ENCODE results near the gene CX3CR1.
A peak's percentile ranks its signal among the peaks of the same experiment; 100 is the strongest.

Gene CX3CR1

DNA sequence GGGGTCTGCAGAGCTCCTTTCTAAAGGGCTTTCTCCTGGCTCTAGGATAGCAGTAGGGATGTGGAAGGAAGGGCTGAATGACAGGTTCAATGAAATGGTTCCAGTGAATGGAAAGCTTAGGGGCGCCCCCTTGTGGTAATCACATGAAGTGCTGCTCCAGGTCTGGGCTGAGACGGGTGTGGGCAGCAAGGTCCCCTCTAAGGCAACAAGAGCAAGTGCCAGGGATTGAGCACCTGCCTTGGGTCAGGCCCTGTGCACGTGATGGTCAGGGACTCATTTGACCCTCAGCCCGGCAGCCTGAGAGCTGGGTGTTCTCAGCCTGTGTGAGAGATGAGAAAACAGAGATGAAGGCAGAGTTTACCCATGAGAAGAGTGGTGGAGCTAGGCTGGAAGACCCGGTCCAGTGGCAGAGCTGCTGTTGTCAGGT, 12.1 kb upstream of the CX3CR1 start:
- peak; percentile 68 for DNase-seq (ENCODE audit: low spot score)

DNA sequence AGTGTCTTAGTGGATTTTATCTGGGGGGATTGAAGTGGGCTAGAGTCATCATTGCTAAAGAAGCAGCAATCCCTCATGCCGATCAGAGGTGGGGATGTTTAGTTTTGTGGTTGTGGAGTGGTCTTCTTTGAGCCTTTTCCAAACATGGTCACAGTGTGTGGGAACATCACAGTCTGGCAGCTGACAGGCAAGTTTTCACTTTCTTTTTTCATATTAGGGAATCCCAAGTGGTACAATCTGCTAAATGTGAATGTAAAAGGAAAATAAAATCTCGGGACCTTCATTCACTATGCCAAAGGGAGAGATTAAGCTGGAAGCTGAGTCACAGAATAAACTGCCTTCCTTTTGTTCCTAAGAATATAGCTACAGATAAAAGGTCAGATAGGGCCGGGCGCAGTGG, 10.4 kb upstream of the CX3CR1 start:
- no peak for DNase-seq (ENCODE audit: low spot score)

DNA sequence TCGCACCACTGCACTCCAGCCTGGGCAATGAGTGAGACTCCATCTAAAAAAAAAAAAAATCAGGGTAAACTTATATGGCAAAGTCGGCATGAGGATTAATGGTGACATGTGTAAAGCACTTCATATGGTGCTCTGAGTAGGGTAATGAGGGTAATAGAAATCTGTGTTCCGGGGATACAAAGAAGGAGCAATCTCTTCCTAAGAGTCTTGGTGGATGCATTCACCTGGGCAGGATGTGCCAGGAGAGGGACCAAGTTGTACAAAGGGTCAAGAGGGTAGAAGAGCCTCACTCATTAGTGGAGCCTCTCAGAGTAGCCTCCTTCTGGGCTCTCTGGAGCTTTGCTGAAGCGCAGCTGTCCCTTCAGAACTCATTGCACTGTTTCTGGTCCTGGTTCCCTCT, 9.3 kb upstream of the CX3CR1 start:
- no peak for DNase-seq (ENCODE audit: low spot score)

DNA sequence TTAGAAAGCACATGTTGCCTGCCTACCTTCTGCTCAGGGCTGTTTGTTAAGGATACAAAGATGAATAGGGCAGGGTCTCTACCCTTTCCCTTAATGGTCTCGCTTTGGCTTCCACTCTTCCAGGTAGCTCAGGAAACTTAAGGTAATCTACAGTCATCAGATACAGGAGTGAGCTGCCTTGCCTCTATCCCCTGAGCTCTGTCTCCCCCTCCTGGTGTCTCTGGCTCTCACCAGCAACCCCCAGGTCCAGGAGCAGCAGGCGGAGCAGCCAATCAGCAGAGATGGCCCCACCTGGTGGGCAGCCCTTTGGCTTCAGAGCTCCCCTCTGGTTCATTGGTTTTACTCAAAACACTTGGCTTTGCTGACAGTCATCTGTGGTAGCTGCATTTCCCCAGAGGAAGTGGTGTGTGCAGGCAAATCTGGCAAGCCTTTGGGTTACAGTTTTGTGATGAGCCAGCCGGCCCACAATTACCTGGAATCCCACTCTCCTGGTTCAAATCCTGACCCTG, 8.5 kb upstream of the CX3CR1 start:
- peak; percentile 88 for DNase-seq (ENCODE audit: low spot score)

DNA sequence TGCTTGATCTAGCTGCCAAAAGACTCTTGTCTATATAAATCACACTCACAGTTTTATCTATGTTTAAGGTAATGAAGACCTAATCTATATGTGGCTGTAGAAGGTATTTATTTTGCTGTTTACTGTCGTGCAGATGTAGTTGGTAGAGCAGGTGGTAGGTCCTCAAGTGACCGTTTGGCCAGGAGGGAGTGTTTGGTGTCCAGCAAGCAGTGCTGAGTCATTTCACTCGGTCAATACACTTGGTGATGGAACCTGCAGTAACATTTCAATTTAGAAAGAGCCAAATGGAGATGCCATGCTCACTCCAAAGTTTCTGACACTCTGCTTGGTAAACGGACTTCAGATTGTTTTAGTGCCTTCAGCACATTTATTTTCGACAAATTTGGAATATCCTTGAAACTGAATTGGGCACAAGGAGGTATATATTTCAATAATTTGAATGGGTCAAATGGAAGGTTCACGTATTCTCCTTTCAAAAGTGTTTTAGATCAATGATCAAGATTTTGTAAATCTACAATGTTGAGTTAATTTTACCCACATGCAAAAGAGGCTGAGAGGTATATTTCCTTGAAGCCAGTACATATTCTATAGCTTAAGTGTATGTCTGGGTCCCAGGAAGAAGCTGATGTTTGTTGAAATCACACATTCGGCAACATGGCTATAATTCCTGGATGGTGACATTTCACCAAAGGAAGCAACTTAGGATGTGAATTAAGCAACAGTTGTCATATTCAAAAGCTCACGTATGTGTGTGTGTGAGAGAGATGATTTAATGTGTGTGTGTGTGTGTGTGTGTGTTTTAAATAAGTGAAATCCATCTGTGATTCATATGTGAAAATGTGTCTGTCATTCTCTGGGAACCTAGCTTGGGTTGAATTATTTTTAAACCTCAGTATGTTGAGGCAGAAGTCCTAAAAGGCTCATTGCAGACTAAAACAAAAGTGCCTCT, 7.7 kb upstream of the CX3CR1 start:
- DNase-seq (ENCODE audit: low spot score) = no peak

DNA sequence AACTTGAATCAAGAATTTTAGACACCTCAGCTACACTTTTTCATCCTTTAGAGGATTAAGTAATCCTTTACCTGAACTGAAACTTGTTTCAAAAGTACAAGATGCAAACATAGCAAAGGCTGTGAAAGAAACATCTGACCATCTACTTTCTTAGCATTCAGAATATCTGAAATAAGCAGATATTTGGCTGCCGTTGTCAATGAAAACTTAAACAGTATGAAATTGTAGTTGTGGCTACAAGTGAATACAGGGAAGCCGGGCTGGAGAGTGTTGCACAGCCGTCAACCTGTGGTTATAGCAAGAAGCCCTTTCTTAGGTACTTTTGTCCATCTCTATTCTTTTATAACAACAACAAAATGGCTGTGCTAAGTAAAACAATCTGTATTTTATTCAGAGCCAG, 6.9 kb upstream of the CX3CR1 start:
- DNase-seq (ENCODE audit: low spot score) = no peak

DNA sequence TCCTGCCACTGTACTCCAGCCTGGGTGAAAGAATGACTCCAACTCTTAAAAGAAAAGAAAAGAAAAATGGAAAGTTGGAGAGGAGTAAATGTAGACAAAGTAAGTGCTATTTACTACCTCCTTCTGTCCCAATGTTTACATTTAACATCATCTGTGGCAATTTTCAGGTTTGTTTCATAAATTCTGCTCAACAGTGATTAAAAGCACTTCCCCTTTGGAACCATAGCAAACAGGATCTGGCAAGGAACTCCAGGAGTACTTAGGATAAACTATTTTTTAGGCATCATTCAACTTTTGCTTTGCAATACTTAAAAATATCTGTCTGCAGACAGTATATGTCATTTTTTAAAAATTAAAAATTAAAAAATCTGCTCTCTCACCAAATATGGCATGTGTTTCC, 5.5 kb upstream of the CX3CR1 start:
- DNase-seq (ENCODE audit: low spot score) = no peak

DNA sequence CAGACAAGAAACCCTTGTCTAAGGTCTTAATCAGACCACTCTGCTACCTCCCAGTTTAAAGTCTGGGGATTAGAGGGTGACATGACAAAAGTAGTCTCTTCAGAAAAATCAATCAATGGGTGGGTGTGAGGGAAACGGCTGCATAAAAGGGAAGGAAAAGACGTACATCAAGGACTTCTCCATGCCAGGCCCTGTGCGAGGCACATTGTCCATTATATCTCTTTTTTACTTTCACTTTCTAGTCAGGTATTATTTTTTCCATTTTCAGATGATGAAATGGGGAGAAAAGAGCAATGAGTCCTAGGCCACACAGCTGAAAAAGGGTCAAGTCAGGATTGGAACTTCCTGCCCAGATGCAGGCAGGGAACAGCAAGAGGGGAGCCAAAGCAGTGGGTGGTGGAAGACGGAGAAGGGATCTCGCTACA, 4.6 kb upstream of the CX3CR1 start:
- no peak for DNase-seq (ENCODE audit: low spot score)

DNA sequence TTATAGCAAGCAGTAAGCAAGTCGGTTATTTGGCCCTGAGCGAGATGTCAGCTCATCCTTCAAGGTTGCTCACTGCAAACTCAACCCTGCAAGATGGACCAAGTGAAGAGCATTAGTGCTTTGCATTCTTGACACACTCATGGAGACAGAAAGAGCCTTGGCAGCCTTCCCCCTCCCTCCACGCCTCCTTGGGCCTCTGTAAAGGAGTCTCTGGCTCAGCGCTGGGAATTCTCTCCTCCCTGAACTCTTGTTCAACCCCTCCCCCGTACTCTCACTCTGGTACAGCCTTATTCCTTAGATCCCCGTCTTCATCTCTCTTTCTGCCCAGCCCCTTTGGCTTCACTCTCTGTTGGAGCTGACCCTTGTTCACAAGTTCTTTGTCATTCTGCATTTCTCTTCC, 2.2 kb upstream of the CX3CR1 start:
- DNase-seq (ENCODE audit: low spot score) = no peak

DNA sequence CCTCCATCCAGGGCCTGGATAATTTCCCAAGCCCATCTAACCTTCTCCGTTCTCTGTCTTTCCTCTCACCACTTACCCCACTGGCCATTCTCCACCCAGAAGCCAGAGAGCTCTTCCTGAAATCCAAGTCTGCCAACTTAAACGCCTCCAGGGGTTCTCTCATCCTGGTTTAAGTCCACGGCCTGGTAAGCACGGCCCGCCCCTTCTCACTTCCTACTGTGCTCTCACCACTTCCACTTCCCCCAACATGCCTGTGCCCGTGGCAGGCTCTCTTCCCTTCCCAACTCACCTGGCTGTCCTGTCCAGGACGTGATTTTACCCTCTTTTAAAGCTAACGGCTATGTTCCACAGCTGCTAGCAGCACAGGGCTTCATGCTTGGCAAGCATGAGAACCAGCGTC, 1.7 kb upstream of the CX3CR1 start:
- no peak for DNase-seq (ENCODE audit: low spot score)

DNA sequence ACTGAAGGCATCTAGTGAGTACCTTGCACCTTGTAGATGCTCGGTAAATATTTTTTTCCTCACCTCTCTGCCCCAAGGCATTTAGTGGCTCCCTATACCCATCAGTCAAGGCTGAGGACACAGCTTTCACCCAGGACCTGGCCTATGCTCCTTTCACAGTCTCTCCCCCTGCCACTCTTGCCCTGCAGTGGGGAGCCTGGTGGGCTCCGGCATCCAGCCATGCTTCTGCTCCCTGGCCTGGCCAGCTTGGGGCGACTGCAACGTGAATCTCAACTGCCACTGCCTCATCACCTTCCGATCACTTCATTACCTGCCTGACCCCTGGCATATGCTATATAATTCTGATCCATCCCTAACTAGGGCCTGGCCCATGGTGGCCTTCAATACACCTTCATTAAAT, 735 bp upstream of the CX3CR1 start:
- no peak for DNase-seq (ENCODE audit: low spot score)

DNA sequence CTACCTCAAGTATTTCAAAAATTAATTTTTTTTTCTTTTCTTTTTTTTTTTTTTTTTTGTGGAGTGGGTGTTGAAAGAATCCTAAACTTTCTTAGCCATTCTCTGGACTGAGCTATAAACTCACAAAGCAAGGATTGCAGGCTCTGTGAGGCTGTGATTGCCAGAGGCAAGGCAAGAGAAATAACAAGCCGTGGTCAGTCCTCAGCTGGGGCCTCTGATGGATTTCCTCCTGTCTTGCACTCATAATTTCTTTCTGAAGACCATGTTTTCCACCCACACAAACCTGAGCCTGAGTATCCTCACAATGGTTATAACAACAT, 1.3 kb downstream of the CX3CR1 start:
- DNase-seq (ENCODE audit: low spot score) = no peak

DNA sequence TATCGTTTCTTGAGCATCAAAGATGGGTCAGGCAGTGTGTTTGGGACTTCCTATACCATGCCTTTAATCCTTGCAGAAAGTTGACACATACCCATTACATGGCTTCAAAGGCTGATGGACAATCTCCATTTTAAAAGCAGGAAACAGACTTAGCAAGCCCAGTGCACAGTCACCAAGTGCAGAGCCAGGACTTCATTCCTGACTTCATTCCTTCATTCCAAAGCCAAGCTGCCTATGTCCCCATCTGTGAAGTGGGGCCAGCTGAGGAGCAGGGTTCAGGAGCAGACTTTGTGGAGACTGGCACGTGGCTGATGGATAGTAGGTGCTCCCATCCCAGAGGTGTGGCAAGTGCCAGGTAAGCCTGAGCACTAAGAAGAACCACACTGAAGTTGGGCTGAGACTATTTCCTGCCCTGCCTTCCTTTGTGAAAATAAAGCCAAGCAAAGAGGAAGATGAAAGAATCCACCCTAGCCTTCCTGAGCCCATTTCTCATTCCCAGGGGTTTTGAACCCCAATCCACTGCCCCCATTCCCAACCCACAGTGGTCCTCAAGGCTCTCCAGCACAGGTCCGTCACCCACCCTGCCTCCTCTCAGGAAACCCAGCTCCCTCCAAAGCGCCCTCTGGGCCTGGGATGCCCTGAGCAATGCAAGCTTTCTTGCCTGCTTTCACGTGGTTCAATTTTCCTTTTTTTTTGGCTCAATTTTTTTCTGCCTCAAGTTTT, 1.8 kb downstream of the CX3CR1 start:
- DNase-seq (ENCODE audit: low spot score) = no peak

DNA sequence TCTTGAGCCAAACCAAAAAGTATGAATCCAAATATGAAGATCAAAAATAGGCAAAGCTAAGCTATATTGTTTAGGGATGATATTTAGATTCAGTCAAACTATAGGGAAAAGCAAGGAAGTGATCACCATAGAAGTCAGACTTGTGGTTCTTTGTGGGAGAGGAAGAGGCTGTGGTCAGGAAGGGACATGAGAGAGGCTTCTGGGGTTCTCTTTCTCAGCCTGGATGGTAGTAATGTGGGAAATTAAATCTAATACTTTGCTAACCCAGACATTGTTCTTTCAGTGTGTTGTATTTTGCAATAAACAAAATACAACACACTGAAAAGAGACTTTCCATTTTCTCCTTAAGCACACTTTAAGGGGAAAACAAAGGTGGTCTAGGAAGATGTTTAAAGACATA, 3.1 kb downstream of the CX3CR1 start:
- DNase-seq (ENCODE audit: low spot score) = no peak

DNA sequence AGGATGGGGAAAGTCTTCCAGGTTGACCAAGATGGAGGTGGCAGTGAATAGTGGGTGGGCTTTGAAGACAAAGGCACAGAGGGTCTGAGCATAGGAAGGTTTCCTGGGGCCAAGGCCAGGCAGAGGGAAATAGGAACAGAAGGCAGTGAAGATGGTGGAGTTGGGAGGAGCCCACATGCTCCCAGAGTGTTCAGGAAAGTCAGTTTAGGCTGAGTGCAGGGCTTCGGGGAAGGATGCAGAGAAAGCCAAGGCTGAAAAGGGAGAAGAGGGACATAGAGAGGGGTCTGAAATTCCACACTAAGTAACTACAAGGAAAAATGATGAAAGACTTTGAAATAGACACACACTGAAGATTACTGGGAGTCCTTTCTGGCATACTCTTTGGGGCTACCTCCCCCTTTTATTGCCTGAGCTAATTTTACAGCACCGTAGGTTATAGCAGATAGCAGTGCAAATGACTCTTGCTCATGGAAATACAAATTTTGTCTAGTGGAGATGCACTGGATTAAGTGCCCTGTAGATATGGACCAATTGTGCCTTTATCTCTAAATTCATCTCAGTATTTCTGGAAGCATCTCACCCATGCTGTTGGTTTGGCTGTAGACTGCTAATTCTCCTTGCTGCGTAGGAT, 3.8 kb downstream of the CX3CR1 start:
- DNase-seq (ENCODE audit: low spot score) = no peak

DNA sequence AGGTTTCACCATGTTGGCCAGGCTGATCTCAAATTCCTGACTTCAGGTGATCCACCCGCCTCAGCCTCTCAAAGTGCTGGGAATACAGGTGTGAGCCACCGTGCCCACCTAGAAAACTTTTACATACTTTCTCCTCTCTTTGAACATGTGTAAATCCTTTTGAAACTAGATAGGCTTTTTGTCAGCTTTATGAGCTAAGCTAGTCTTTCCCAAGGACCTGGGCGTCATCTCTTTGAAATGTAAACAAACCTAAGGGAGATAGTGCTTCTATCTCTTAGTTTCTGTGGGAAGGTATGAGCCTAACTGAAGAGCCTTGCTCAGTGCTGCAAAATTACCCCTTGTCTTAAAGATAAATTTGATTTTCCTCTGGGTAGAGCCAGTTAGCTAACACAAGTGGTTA, 4.8 kb downstream of the CX3CR1 start:
- no peak for DNase-seq (ENCODE audit: low spot score)

DNA sequence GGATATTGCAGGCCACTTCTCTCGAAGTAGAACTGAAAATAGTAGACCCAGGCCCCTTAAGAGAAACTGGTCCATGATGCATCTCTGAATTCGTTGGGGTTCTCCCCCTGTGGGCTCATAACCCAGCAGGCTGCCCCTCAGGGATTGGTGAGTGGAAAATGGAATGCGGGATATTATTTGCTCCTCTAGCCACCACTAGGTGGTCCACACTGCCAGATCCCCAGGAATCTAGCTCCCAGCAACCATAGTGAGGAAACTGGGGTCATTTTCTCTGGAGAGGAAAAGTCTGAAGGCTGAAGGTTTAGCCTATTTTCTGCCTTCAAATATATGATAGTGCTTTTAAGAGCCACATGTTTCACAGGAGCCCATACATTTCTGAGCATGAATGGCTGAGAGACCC, 6.7 kb downstream of the CX3CR1 start:
- no peak for DNase-seq (ENCODE audit: low spot score)

DNA sequence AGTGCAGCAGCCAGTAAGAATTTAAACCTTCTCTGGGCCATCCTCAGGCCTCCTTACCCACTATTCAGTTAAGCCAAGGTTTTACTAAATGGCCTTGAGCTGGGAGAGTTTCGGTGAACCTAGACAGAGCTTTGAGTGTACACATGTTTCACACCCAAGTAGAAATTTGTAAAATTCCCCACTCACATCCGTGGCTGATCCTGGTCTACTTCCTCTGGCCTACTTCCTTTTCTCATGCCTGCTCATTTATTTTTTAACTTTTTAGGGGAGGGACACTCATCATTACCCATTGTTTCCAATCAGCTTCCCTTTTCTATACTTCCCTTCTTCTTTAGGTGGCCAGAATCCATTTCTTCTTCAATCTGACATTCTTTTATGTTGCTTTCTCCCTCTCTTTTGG, 7.6 kb downstream of the CX3CR1 start:
- no peak for DNase-seq (ENCODE audit: low spot score)

DNA sequence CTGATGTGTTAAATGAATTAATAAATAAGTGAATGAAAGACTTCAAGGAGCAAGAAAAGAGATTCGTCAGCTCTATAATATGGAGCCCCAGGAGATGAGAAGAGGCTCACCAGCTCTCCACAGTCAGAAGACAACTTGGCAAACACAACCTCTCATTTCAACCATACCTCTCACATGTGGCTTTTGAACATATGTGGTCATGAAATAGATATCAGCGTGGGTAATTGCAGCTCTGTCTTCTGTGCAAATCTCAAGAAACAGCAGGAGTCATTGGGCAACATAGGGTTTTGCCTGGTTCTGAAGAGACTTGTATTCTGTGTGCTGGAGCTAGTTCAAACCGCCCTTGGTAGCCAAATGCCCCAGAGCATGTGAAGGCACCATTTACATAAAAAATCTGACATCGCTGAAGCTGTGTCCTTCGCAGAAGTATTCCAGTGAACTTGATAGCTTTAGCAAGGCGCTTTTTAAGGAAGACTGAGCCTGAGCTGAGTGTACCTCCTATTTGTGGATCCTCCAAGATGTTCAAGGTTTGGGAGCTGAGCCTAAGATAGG, 8.4 kb downstream of the CX3CR1 start:
- DNase-seq (ENCODE audit: low spot score) = no peak

DNA sequence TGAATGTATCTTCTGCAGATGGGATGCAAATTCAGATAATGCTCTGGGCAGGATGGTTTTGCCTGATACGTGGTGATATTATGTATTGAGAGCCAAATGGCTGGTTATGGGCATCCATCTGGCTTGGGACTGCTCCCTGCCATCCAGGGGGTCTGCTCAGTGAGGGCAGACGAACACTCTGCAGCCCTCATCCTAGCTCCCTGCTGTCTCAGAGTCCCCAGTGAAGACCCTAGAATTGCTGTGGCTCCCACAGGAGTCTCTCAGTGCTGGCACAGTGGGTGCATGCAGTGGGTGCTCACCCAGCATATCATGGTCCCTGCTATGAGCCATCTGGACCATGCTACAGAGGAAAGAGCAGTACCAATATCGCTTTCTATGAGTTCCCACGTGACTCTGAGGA, 10.3 kb downstream of the CX3CR1 start:
- DNase-seq (ENCODE audit: low spot score) = no peak

DNA sequence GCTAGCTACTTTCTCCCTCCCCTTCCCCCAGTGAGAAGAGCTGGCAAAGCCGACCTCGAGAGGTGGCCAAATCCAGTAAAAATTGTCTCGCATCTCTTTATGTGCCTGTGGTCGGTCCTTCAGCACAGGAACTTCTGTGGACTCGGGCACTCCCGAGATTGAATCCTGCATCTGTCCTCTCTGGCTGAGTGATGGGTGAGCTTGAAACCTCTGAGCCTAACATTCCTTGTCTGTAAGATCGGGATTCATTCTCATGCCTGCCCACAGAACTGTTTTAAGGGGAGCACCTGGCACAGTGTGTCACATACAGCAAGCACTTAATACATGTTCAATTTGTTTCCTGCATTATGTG, 11.3 kb downstream of the CX3CR1 start:
- DNase-seq (ENCODE audit: low spot score) = no peak

DNA sequence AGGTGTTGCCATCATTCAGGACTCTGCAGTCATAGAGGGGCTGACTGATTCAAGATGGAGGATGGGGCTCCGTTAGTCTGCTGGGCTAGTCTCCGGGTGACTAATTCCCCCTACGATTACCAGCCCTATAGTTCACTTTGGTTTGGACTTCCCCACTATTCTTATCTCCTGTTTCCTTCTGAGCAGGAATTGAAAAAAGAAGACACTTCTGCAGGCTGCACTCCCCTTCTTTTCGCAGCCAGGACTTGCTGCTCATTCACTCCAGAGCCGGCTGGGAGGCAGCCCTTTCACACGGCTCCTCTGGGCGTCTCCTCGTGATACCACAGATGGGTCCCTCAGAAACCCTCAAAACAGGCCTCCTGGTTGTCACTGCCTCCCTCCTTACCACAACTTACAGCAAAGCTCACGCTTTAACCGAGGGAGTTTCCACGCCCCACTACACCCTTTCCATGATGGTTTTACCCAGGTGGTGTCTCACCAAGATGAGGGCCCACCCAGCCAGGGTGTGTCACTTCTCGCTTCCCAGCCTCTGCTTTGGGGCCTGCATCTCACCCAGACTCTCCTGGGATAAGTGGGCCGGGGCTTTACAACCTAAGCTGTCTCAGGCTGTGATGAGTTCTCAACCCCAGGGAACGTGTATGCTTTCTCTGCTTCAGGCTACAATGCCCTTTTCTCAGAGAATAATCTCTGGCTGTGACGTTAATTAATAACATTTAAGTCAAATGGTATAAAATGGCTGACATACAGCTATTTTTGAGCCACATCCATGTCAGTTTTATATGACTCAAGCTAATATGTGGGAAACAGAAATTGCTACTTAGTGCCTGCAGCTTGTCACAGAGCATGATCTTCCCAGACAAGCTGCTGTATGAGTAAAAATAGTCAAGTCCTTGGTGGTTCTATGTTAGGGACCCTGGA, 11.9 kb downstream of the CX3CR1 start:
- DNase-seq (ENCODE audit: low spot score) = no peak
